ENCODE results near the gene ZC3H12A. TPM values are rescaled to one million over a fixed set of nuclear protein-coding genes. Genes with fewer than 3 reads are reported as not detected.

Gene ZC3H12A
- total and polyA plus RNA-seq, 2 experiments from 2014 or later: 9.0 to 9.3 TPM

DNA sequence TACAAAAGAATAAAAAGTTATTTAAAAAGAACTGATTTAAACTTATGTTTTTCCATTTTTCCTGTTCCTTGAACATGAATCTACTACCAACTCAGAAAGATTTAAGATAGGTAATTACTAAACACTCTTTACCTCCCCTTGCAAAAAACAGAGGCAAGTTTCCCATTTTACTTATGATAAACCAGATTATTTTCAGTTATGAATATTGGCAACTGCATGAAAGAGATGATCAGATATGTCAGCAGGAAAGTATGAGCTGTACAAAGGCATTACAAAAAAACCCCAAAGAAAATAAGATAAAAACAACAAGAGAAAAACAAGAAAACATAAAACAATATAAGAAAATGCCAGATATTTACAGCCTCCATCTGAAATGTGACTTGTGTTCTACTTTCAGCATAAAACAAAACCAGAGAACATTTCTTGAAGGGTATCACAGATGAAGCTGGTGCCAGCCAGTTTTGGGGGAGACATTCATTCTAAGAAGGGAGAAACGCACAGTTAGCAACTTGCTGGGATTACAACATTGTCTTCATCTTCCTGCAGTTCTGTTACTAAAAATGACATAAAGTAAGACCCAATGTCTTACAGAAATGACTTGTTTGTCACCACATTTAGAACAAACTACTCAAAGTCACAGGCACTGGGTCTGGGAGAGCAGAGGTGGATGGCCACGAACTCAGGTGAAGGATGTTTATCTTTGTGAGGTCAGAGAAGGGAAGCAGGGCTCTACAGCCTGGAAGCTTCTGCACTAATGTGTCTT lies 19.1 kb downstream of the ZC3H12A start:
- Histone ChIP-seq H3F3A (replicated peaks; ENCODE audit: low read depth) (no peaks in the 10 kb centered on the region), H3K4me1 (ENCODE audit: insufficient read depth) (no peaks in the 10 kb centered on the region), H3K9me2 (ENCODE audit: insufficient read depth) (no peaks in the 10 kb centered on the region), H3K27me3 (ENCODE audit: insufficient read depth) (no peaks in the 10 kb centered on the region), H3K79me2 (replicated peaks; ENCODE audit: insufficient read depth) (no peaks in the 10 kb centered on the region), H3K4me2 (no peak overlapping the region), H3K27ac (ENCODE audit: low read depth) (no peak overlapping the region), H2AFZ (no peak overlapping the region), H4K20me1 (replicated peaks; ENCODE audit: insufficient read depth) (no peaks in the 10 kb centered on the region), H3K36me3 (ENCODE audit: insufficient read depth) (peaks cover 6% of the 10 kb centered on the region), H3K4me3 (no peak overlapping the region)
- Mint-ChIP-seq H3K4me3 (no peak overlapping the region), H3K36me3 (ENCODE audit: low read depth) (peaks cover 13% of the 10 kb centered on the region; the same call in 2 of the 3 replicates), H3K9me3 (no peaks in the 10 kb centered on the region), H3K27ac (no peak overlapping the region), H3K4me1 (no peaks in the 10 kb centered on the region), H3K27me3 (ENCODE audit: insufficient read depth, low read depth, poor library complexity) (peaks cover 1% of the 10 kb centered on the region)
- TF ChIP-seq, protein P1, sequence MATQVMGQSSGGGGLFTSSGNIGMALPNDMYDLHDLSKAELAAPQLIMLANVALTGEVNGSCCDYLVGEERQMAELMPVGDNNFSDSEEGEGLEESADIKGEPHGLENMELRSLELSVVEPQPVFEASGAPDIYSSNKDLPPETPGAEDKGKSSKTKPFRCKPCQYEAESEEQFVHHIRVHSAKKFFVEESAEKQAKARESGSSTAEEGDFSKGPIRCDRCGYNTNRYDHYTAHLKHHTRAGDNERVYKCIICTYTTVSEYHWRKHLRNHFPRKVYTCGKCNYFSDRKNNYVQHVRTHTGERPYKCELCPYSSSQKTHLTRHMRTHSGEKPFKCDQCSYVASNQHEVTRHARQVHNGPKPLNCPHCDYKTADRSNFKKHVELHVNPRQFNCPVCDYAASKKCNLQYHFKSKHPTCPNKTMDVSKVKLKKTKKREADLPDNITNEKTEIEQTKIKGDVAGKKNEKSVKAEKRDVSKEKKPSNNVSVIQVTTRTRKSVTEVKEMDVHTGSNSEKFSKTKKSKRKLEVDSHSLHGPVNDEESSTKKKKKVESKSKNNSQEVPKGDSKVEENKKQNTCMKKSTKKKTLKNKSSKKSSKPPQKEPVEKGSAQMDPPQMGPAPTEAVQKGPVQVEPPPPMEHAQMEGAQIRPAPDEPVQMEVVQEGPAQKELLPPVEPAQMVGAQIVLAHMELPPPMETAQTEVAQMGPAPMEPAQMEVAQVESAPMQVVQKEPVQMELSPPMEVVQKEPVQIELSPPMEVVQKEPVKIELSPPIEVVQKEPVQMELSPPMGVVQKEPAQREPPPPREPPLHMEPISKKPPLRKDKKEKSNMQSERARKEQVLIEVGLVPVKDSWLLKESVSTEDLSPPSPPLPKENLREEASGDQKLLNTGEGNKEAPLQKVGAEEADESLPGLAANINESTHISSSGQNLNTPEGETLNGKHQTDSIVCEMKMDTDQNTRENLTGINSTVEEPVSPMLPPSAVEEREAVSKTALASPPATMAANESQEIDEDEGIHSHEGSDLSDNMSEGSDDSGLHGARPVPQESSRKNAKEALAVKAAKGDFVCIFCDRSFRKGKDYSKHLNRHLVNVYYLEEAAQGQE (IDR thresholded peaks at IDR 0.05; ENCODE audit: unreplicated experiment): no peak
- TF ChIP-seq EZH2phosphoT487 (IDR thresholded peaks at IDR 0.05; ENCODE audit: unreplicated experiment) (no peak), EZH2 (IDR thresholded peaks at IDR 0.05; ENCODE audit: low read depth, unreplicated experiment) (no peak), CREB1 (CRISPR knock-in tag; IDR thresholded peaks at IDR 0.05; ENCODE audit: low read depth) (no peak), STAT1 (IDR thresholded peaks at IDR 0.05; ENCODE audit: unreplicated experiment) (no peak), POLR2AphosphoS5 (IDR thresholded peaks at IDR 0.05; ENCODE audit: low read depth) (no peak), JUNB (IDR thresholded peaks at IDR 0.05; ENCODE audit: unreplicated experiment) (no peak), ZNF114 (CRISPR knock-in tag; IDR thresholded peaks at IDR 0.05) (no peak), ZNF331 (CRISPR knock-in tag; IDR thresholded peaks at IDR 0.05; ENCODE audit: low read depth) (no peak), NANOG (IDR thresholded peaks at IDR 0.05; ENCODE audit: borderline replicate concordance) (no peak)
- TF ChIP-seq, protein P2, sequence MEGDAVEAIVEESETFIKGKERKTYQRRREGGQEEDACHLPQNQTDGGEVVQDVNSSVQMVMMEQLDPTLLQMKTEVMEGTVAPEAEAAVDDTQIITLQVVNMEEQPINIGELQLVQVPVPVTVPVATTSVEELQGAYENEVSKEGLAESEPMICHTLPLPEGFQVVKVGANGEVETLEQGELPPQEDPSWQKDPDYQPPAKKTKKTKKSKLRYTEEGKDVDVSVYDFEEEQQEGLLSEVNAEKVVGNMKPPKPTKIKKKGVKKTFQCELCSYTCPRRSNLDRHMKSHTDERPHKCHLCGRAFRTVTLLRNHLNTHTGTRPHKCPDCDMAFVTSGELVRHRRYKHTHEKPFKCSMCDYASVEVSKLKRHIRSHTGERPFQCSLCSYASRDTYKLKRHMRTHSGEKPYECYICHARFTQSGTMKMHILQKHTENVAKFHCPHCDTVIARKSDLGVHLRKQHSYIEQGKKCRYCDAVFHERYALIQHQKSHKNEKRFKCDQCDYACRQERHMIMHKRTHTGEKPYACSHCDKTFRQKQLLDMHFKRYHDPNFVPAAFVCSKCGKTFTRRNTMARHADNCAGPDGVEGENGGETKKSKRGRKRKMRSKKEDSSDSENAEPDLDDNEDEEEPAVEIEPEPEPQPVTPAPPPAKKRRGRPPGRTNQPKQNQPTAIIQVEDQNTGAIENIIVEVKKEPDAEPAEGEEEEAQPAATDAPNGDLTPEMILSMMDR (conservative IDR thresholded peaks at IDR 0.05; ENCODE audit: low read depth in 2 of 2): no peak
- TF ChIP-seq, protein P3, sequence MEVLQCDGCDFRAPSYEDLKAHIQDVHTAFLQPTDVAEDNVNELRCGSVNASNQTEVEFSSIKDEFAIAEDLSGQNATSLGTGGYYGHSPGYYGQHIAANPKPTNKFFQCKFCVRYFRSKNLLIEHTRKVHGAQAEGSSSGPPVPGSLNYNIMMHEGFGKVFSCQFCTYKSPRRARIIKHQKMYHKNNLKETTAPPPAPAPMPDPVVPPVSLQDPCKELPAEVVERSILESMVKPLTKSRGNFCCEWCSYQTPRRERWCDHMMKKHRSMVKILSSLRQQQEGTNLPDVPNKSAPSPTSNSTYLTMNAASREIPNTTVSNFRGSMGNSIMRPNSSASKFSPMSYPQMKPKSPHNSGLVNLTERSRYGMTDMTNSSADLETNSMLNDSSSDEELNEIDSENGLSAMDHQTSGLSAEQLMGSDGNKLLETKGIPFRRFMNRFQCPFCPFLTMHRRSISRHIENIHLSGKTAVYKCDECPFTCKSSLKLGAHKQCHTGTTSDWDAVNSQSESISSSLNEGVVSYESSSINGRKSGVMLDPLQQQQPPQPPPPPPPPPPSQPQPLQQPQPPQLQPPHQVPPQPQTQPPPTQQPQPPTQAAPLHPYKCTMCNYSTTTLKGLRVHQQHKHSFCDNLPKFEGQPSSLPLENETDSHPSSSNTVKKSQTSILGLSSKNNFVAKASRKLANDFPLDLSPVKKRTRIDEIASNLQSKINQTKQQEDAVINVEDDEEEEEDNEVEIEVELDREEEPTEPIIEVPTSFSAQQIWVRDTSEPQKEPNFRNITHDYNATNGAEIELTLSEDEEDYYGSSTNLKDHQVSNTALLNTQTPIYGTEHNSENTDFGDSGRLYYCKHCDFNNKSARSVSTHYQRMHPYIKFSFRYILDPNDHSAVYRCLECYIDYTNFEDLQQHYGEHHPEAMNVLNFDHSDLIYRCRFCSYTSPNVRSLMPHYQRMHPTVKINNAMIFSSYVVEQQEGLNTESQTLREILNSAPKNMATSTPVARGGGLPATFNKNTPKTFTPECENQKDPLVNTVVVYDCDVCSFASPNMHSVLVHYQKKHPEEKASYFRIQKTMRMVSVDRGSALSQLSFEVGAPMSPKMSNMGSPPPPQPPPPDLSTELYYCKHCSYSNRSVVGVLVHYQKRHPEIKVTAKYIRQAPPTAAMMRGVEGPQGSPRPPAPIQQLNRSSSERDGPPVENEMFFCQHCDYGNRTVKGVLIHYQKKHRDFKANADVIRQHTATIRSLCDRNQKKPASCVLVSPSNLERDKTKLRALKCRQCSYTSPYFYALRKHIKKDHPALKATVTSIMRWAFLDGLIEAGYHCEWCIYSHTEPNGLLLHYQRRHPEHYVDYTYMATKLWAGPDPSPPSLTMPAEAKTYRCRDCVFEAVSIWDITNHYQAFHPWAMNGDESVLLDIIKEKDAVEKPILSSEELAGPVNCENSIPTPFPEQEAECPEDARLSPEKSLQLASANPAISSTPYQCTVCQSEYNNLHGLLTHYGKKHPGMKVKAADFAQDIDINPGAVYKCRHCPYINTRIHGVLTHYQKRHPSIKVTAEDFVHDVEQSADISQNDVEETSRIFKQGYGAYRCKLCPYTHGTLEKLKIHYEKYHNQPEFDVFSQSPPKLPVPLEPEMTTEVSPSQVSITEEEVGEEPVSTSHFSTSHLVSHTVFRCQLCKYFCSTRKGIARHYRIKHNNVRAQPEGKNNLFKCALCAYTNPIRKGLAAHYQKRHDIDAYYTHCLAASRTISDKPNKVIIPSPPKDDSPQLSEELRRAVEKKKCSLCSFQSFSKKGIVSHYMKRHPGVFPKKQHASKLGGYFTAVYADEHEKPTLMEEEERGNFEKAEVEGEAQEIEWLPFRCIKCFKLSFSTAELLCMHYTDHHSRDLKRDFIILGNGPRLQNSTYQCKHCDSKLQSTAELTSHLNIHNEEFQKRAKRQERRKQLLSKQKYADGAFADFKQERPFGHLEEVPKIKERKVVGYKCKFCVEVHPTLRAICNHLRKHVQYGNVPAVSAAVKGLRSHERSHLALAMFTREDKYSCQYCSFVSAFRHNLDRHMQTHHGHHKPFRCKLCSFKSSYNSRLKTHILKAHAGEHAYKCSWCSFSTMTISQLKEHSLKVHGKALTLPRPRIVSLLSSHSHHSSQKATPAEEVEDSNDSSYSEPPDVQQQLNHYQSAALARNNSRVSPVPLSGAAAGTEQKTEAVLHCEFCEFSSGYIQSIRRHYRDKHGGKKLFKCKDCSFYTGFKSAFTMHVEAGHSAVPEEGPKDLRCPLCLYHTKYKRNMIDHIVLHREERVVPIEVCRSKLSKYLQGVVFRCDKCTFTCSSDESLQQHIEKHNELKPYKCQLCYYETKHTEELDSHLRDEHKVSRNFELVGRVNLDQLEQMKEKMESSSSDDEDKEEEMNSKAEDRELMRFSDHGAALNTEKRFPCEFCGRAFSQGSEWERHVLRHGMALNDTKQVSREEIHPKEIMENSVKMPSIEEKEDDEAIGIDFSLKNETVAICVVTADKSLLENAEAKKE (CRISPR knock-in tag; IDR thresholded peaks at IDR 0.05): no peak
- TF ChIP-seq, protein P4, sequence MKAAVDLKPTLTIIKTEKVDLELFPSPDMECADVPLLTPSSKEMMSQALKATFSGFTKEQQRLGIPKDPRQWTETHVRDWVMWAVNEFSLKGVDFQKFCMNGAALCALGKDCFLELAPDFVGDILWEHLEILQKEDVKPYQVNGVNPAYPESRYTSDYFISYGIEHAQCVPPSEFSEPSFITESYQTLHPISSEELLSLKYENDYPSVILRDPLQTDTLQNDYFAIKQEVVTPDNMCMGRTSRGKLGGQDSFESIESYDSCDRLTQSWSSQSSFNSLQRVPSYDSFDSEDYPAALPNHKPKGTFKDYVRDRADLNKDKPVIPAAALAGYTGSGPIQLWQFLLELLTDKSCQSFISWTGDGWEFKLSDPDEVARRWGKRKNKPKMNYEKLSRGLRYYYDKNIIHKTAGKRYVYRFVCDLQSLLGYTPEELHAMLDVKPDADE (IDR thresholded peaks at IDR 0.05): no peak
- ATAC-seq (no peak), DNase-seq (ENCODE audit: low spot score) (no peak)

All from GM23338 (cell line).